Lung (tissue), 12 donors: Measurements from ENCODE around the gene NATD1. TPM values are rescaled to one million over a fixed set of nuclear protein-coding genes. Genes with fewer than 3 reads are reported as not detected.

ENCODE experiments used
- ATAC-seq: fragments of 200-7000 bp; cut with Tn5 transposase; one replicate; pipeline ENCODE4 v1.9.1; 2020; ENCODE audit warnings: moderate number of reproducible peaks; ENCODE audit not compliant: insufficient read depth, low FRiP score
- DNase-seq, 3 donors: peaks; one replicate each; pipeline ENCODE4 v3.0.0-alpha.2; 2013 to 2017
- H3K27ac ChIP-seq, 2 donors: one replicate each; pipeline ENCODE4 v1.5.1; 2013; ENCODE audit warnings: mild to moderate bottlenecking in 2 of 2, moderate library complexity in 2 of 2, control low read depth in 1 of 2, inconsistent platforms in 1 of 2, low read depth in 1 of 2, low read length in 1 of 2
- H3K27me3 ChIP-seq, 3 donors: one replicate each; pipeline ENCODE4 v1.5.1; 2013; ENCODE audit warnings: low read length in 2 of 3; ENCODE audit not compliant: control insufficient read depth in 3 of 3, insufficient read depth in 3 of 3
- H3K36me3 ChIP-seq, 4 donors: one replicate each; pipeline ENCODE4 v1.5.1; 2013; ENCODE audit warnings: low read length in 4 of 4, mild to moderate bottlenecking in 1 of 4, moderate library complexity in 1 of 4; ENCODE audit not compliant: control insufficient read depth in 4 of 4, insufficient read depth in 4 of 4
- H3K4me1 ChIP-seq, 5 donors: one replicate each; pipeline ENCODE4 v1.5.1; 2013; ENCODE audit warnings: low read length in 5 of 5, mild to moderate bottlenecking in 2 of 5, moderate library complexity in 1 of 5; ENCODE audit not compliant: control insufficient read depth in 5 of 5, insufficient read depth in 5 of 5
- H3K4me3 ChIP-seq: one replicate; pipeline ENCODE4 v1.5.1; 2013; ENCODE audit warnings: mild to moderate bottlenecking, control low read depth, moderate library complexity
- H3K9ac ChIP-seq, 2 donors: one replicate each; pipeline ENCODE4 v1.5.1; 2013; ENCODE audit warnings: low read length in 2 of 2, control low read depth in 1 of 2; ENCODE audit not compliant: insufficient read depth in 1 of 2
- H3K9me3 ChIP-seq, 4 donors: one replicate each; pipeline ENCODE4 v1.5.1; 2013; ENCODE audit warnings: low read length in 3 of 4, mild to moderate bottlenecking in 1 of 4, moderate library complexity in 1 of 4; ENCODE audit not compliant: control insufficient read depth in 4 of 4, insufficient read depth in 3 of 4
- CTCF ChIP-seq: IDR thresholded peaks from 2 replicates; pipeline ENCODE4 v1.5.1; 2012; ENCODE audit warnings: mild to moderate bottlenecking; ENCODE audit errors: control extremely low read depth, extremely low read depth
- WGBS, 2 donors: extraction: QIAGEN DNeasy Blood & Tissue Kit; methylation state at CpG; one replicate each; pipeline ENCODE4 v1.1.7; 2013; 5-methylcytosine and 5-hydroxymethylcytosine counted together
- polyA plus RNA-seq, 2 donors: library from polyadenylated mRNA; stranded (reverse); fragments of 200-250 nt; gene quantifications; one replicate each; pipeline ENCODE4 v1.2.1, GENCODE V29; 2013
- total RNA-seq, 2 donors: library from RNA; depleted of rRNA in 1 of 2; stranded (reverse); fragments of >200 nt in 1 of 2; gene quantifications; one replicate each; pipeline ENCODE4 v1.2.1, GENCODE V29; 2014 to 2021
- donor health status: control.
- donor health status: control.
- donor health status: Bipolar disorder and iron deficiency.
- donor health status: healthy.
- donor health status: DM: yes; HTN: yes; CAD: no.

The NATD1 gene
- total and polyA plus RNA-seq, 4 donors: 4.8 to 8.1 (median 6.6) TPM

GRCh38 chr17:21214777-21215541, 38.3 kb downstream of the NATD1 start:
- Histone ChIP-seq H3K27ac (peak overlapping the region; percentile 90 to 98), H3K4me1 (peaks cover 7 to 29% (median 21%) of the 10 kb centered on the region in 5 donors), H3K4me3 (peak overlapping the region; percentile 83), H3K9ac (peak overlapping the region; percentile 59 to 75), H3K27me3 (no peaks in the 10 kb centered on the region), H3K36me3 (peaks cover 0 to 10% (median 8%) of the 10 kb centered on the region in 4 donors), H3K9me3 (no peaks in the 10 kb centered on the region)
- WGBS, 2 donors: 4 to 8% methylated on average over 23 of the region's 23 CpGs
- ATAC-seq (no peak), DNase-seq (peak; percentile 22 to 40 (median 36))
- TF ChIP-seq CTCF: no peak

DNA sequence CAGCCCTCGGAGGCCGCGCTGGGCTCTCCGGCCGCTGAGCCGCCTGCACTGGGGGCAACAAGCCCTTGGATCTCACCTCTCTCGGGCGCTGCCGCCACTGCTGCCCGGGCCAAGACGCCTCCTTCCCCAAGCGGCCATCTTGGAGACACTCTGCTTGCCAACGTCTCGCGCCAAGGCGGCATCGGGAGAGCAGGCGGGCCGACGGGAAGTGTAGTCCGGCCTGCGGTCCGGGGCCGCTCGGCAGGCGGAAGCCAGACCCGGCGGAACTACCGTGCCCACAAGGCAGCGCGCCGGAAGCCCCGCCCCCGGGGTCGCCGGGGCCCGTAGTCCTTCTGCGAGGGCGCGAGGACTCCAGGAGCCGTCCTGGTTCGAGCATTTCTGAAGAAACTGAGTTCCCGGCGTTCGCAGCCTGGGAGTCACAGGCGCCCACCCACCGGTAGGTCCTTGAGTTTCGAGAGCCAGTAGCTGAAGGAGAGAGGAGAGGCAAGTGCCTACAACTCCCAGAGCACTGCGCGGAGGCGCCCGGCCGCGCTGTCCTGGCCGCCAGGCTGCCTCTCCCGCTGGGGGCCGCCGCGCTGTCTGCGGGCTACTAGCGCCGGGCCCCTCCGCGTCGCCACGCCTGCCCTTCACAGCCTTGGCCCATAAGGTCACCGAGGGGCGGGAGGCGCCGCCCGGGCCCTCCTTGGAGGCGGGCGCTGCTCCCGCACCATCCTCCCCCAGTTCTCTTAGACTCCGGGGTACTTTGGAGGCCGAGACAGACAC, 39.0 kb downstream of the NATD1 start, which contains the start of gene TMEM11:
TSS of gene TMEM11 (minus strand) at position 147 of the 762 bp plus-strand sequence. CDS start at position 138, 9 bp downstream.
- Histone ChIP-seq H3K9me3 (no peaks in the 10 kb centered on the region), H3K36me3 (peaks cover 0 to 12% (median 10%) of the 10 kb centered on the region in 4 donors), H3K27me3 (no peaks in the 10 kb centered on the region), H3K4me3 (peak within 1 kb of the TSS; percentile 83), H3K27ac (peak within 1 kb of the TSS; percentile 92 to 98), H3K9ac (peak within 1 kb of the TSS; percentile 59 to 75), H3K4me1 (peaks cover 10 to 34% (median 21%) of the 10 kb centered on the region in 5 donors)
- no peak for TF ChIP-seq CTCF
- DNase-seq (peak; percentile 95 to 98 (median 96)), ATAC-seq (peak; percentile 96)
- 0 to 1% methylated on average over 71 to 76 of the region's 76 CpGs for WGBS, 2 donors

DNA sequence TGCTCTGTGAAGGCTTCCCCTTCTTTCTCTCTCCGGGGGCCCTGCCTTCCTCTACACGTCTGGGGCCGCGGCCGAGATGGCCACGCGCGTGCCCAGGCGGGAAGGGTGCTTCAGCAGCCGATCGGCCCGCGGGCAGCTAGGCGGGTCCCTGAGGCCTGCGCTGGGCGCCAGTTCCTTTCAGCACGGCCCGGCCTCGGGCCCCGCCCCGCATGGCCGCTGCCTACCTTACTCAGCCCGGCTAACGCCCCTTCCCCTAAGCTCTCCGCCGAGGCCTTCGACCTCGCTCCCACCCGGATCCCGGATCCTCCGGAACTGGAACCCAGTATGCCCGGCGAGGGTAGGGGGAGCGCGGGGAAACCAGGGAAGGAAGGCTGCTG, 39.6 kb downstream of the NATD1 start:
- peak; percentile 21 for ATAC-seq
- peaks cover 0 to 12% (median 10%) of the 10 kb centered on the region in 4 donors for H3K36me3 ChIP-seq
- peak overlapping the region in 1 of 2 donors; percentile 59 for H3K9ac ChIP-seq
- 1% methylated on average over 33 to 35 of the region's 35 CpGs for WGBS, 2 donors
- H3K4me3 ChIP-seq: peak overlapping the region; percentile 83
- peaks cover 12 to 34% (median 21%) of the 10 kb centered on the region in 5 donors for H3K4me1 ChIP-seq
- no peaks in the 10 kb centered on the region for H3K27me3 ChIP-seq
- peak overlapping the region; percentile 92 to 98 for H3K27ac ChIP-seq
- no peak for DNase-seq
- no peaks in the 10 kb centered on the region for H3K9me3 ChIP-seq
- TF ChIP-seq CTCF: no peak
